Nephron (organoid): ENCODE measurements around the gene CORO2B.

Experiments
- H3K27ac Mint-ChIP-seq, 3 experiments: 2 replicates each; pipeline ENCODE4 v1.8.0; 2020; ENCODE audit warnings: mixed read lengths in 3 of 3, mild to moderate bottlenecking in 2 of 3, moderate library complexity in 1 of 3
- H3K27me3 Mint-ChIP-seq: 2 replicates; pipeline ENCODE4 v1.8.0; 2021; ENCODE audit warnings: low read depth, mild to moderate bottlenecking, moderate library complexity, mixed read lengths
- H3K36me3 Mint-ChIP-seq: 2 replicates; pipeline ENCODE4 v1.8.0; 2020; ENCODE audit warnings: low read depth, mixed read lengths
- H3K4me1 Mint-ChIP-seq: 2 replicates; pipeline ENCODE4 v1.8.0; 2020; ENCODE audit warnings: mixed read lengths
- H3K4me3 Mint-ChIP-seq, 3 experiments: 2 replicates each; pipeline ENCODE4 v1.8.0; 2020; ENCODE audit warnings: mild to moderate bottlenecking in 3 of 3, mixed read lengths in 3 of 3, moderate library complexity in 2 of 3
- H3K9me3 Mint-ChIP-seq: 2 replicates; pipeline ENCODE4 v1.8.0; 2020; ENCODE audit warnings: mixed read lengths
- TF ChIP-seq, protein P1 (sequence below), 3 experiments: fragments of 200-600 bp; sonication (generic); IDR thresholded peaks; one replicate each; pipeline ENCODE4 v1.5.0; 2021; ENCODE audit warnings: antibody characterized with exemption in 3 of 3; ENCODE audit not compliant: unreplicated experiment in 3 of 3

Gene CORO2B

DNA sequence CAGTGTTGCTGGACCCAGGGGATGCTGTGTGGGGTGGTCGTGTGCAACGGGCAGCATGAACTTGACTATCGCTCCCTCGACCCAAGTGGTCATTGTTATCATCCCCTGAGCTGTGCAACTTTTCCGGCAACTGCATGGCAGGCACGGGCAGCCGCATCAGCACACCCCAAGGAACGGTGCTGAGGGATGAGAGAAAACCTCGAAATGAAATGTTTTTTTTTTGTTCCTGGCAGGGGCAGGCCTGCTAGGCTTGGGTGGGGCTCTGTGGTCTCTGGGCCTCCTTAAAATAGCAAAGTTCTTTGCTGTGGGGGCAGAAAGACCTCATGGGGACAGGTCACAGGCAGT, 51.4 kb downstream of the CORO2B start:
- Mint-ChIP-seq H3K27ac (peak overlapping the region; percentile 9 to 59 (median 43)), H3K27me3 (peaks cover 14% of the 10 kb centered on the region), H3K36me3 (no peaks in the 10 kb centered on the region), H3K4me1 (peaks cover 60% of the 10 kb centered on the region), H3K4me3 (no peak overlapping the region), H3K9me3 (no peaks in the 10 kb centered on the region)
- TF ChIP-seq, protein P1, sequence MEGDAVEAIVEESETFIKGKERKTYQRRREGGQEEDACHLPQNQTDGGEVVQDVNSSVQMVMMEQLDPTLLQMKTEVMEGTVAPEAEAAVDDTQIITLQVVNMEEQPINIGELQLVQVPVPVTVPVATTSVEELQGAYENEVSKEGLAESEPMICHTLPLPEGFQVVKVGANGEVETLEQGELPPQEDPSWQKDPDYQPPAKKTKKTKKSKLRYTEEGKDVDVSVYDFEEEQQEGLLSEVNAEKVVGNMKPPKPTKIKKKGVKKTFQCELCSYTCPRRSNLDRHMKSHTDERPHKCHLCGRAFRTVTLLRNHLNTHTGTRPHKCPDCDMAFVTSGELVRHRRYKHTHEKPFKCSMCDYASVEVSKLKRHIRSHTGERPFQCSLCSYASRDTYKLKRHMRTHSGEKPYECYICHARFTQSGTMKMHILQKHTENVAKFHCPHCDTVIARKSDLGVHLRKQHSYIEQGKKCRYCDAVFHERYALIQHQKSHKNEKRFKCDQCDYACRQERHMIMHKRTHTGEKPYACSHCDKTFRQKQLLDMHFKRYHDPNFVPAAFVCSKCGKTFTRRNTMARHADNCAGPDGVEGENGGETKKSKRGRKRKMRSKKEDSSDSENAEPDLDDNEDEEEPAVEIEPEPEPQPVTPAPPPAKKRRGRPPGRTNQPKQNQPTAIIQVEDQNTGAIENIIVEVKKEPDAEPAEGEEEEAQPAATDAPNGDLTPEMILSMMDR (IDR thresholded peaks at IDR 0.05; ENCODE audit: unreplicated experiment in 3 of 3) = no peak

GRCh38 chr15:68630836-68631235, 52.0 kb downstream of the CORO2B start:
- Mint-ChIP-seq H3K27me3 (peaks cover 8% of the 10 kb centered on the region), H3K4me1 (peaks cover 65% of the 10 kb centered on the region), H3K9me3 (no peaks in the 10 kb centered on the region), H3K27ac (peak overlapping the region in 2 of 3 experiments; percentile 43 to 77), H3K36me3 (no peaks in the 10 kb centered on the region), H3K4me3 (no peak overlapping the region)
- TF ChIP-seq, protein P1 (IDR thresholded peaks at IDR 0.05; ENCODE audit: unreplicated experiment in 3 of 3) = peak in 1 of 3 experiments; percentile 9

DNA sequence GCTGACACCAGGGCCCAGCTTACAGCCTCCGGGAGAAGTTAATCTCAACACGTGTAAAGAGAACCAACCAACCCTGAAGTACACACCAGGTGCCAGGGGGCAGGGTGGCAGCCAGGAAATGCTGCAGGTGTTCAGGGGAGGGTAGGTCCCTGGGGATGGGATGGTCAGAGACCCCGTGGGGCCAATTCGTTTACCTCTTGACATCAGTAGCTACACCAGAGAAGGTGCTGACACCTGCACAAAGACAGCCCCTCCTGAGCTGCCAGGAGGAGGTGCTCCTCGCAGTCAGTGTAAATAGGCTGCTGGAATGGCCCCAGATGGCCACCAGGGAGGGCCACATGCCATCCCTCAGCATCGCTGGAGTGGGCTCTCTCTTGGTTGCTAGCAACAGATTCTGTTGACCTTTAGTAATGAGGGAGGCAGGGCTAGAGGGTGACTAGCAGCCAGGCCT, 52.8 kb downstream of the CORO2B start:
- Mint-ChIP-seq H3K4me1 (peaks cover 67% of the 10 kb centered on the region), H3K27ac (peak overlapping the region in 2 of 3 experiments; percentile 43 to 77), H3K27me3 (peaks cover 4% of the 10 kb centered on the region), H3K9me3 (no peaks in the 10 kb centered on the region), H3K4me3 (no peak overlapping the region), H3K36me3 (no peaks in the 10 kb centered on the region)
- TF ChIP-seq, protein P1 (IDR thresholded peaks at IDR 0.05; ENCODE audit: unreplicated experiment in 3 of 3) = no peak

DNA sequence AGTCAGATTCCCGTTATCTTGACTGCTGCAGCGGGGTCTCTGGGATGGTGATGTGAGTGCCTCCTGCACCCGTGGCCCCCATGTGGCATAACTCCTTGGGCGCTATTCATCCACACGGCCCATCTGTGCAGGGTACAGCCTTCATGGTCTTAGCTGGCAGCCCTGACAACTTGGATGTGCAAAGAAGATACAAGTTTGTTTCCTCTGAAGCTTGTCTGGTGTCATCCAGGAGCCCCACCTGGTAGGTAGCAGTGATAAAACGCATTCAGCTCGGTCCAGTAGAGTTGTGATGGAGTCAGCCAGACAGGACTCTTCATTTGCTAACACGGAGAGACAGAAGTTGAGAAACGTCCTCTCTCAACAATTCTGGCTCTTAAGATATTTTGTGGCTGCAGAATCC, 53.3 kb downstream of the CORO2B start:
- peaks cover 3% of the 10 kb centered on the region for H3K27me3 Mint-ChIP-seq
- peaks cover 70% of the 10 kb centered on the region for H3K4me1 Mint-ChIP-seq
- TF ChIP-seq, protein P1 (IDR thresholded peaks at IDR 0.05; ENCODE audit: unreplicated experiment in 3 of 3) = no peak
- no peak overlapping the region for H3K4me3 Mint-ChIP-seq
- H3K36me3 Mint-ChIP-seq = no peaks in the 10 kb centered on the region
- H3K27ac Mint-ChIP-seq = peak overlapping the region; percentile 66 to 88 (median 75)
- H3K9me3 Mint-ChIP-seq = no peaks in the 10 kb centered on the region

DNA sequence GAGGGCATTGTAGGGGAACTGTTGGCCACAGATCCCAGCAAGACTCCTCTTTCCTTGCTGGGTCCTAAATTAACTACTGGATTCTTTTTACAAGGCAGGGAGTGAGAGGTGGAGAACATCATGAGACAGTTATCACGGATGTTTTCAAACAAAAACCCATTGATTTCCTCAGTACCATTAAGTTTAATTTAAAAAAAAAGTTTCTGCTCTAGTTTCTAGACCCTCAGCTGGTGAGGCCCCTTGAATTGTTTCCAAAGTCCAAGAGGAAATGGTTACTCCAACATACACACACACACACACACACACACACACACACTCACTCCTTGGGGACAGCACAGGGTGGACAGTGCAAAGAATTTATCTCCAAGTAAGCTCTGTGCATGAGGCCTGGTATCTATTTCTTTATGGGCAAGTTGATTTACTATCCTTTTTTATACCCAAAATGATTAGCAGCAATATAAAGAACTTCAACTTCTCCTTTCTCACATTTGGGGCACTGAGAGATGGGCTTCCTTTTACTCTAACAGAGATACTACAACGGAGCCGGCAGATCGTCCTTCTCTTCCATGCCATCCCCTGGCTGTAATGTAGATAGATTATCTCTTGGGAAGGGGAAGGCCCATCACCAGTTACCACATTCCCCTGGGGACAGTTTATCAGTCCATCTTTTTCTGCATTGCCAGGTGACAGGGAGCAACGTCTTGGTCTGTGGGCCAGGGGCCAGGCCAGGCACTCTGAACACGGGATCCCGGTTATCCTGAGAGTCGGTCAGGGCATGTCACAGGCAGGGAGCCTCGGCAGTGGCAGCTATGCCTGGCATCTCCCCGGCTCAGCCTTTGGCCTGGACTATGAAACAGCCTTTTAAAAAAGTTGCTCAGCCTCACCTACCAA, 54.7 kb downstream of the CORO2B start:
- H3K36me3 Mint-ChIP-seq = no peaks in the 10 kb centered on the region
- TF ChIP-seq, protein P1 (IDR thresholded peaks at IDR 0.05; ENCODE audit: unreplicated experiment in 3 of 3) = no peak
- H3K4me3 Mint-ChIP-seq = no peak overlapping the region
- peak overlapping the region; percentile 75 to 88 (median 79) for H3K27ac Mint-ChIP-seq
- H3K27me3 Mint-ChIP-seq = peaks cover 3% of the 10 kb centered on the region
- peaks cover 84% of the 10 kb centered on the region for H3K4me1 Mint-ChIP-seq
- no peaks in the 10 kb centered on the region for H3K9me3 Mint-ChIP-seq

DNA sequence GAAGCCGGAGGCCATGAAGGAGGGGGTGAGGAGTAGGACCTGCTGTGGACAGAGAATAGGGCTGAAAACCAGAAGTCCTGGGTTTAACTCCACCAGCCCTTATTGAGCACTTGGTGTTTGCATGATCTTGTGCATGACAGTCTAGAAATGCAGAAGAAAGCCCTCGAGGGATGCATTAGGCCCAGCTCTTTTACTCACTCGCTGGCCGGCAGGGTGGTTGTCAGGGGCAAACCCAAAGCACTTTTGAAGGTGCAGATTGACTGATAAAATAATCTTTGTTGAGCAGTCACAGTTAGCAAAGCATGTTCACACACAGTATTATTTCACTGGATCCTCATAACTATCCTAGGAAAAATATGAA, 55.3 kb downstream of the CORO2B start:
- Mint-ChIP-seq H3K9me3 (no peaks in the 10 kb centered on the region), H3K36me3 (no peaks in the 10 kb centered on the region), H3K4me1 (peaks cover 84% of the 10 kb centered on the region), H3K27ac (peak overlapping the region; percentile 66 to 88 (median 79)), H3K27me3 (peaks cover 3% of the 10 kb centered on the region), H3K4me3 (no peak overlapping the region)
- TF ChIP-seq, protein P1 (IDR thresholded peaks at IDR 0.05; ENCODE audit: unreplicated experiment in 3 of 3) = no peak
